ENCODE results near the gene WDR48.

WDR48 gene

GRCh38 chr3:39141171-39141995 lies 89.6 kb downstream of the WDR48 start:
- DNase-seq = no peak

DNA sequence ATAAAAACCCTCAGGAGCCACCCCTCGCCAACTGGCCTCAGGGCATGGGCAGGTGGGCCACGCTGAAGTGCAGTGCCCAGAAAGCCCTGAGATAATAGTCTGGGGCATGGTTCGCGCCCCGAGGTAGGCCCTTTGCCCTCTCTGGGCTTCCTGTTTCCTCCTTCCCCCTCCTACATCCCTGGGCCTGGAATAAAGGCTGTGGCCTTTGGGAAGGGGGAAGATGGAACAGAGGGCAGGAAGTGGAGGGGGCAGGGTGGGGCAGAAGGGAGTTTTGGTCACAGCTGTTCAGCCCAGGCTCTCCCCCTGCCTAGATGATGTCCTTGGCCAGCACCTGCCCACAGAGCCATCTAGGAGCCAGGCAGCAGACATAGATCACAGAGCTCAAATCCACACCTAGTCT lies 90.3 kb downstream of the WDR48 start:
- DNase-seq = no peak

- no peak for DNase-seq
Observed at GRCh38 chr3:39143051-39143885, 91.5 kb downstream of the WDR48 start.

- no peak for DNase-seq
Observed at GRCh38 chr3:39144095-39144747, 92.4 kb downstream of the WDR48 start.

DNA sequence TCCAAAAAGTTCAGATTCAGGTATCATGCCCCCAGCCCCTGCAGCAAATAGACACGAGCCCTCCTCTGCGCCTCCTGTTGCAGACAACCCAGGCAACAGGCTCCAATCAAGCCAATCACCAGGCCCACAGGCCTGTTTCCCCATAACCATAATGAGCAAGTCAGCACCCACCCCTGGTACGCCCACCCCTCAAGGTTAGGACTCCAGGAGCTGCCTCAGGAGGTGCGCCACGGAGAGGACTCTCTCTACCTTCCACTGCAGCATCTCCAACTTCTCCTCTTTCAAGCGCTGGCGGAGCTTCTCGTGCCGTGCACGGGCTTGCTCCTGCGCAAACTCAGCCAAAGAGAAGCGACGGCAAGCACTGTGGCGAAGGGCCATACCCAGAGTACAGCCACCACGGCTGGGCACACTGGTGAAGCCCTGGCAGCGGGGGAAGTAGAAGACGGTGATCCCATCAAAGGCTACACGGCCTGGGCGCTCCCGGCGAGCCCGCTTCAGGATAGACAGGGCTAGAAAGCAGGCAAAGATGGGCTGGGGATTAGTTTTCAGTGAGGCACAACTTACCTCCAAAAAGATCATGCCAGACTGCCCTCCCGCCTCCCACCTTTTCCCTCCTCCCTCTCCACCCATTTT lies 93.0 kb downstream of the WDR48 start:
- no peak for DNase-seq

DNA sequence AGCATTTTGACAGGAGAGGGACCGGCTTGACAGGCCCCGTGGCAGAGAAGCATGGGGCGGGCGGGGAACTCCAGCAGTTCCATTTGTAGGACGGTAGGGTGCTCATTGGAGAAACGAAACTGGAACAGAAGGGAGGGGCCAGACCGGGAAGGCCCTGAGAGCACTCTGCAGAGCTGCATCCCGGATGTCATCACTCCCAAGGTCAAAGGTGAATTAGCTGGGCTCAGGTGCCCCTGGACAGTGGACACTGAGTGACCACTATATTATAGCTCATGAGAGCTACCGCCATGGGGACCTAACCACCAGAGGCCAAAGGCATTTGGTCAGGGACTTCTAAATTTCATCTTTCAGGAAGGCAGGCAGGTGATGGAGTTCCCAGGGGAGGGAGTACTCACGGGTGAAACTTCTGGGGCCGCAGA lies 94.3 kb downstream of the WDR48 start:
- DNase-seq = no peak
